Measurements from ENCODE around the gene R3HDM1. TPM values are rescaled to one million over a fixed set of nuclear protein-coding genes. Genes with fewer than 3 reads are reported as not detected.

Gene R3HDM1
- total RNA-seq, 2 experiments from 2014 or later: 28.7 to 111 TPM

DNA sequence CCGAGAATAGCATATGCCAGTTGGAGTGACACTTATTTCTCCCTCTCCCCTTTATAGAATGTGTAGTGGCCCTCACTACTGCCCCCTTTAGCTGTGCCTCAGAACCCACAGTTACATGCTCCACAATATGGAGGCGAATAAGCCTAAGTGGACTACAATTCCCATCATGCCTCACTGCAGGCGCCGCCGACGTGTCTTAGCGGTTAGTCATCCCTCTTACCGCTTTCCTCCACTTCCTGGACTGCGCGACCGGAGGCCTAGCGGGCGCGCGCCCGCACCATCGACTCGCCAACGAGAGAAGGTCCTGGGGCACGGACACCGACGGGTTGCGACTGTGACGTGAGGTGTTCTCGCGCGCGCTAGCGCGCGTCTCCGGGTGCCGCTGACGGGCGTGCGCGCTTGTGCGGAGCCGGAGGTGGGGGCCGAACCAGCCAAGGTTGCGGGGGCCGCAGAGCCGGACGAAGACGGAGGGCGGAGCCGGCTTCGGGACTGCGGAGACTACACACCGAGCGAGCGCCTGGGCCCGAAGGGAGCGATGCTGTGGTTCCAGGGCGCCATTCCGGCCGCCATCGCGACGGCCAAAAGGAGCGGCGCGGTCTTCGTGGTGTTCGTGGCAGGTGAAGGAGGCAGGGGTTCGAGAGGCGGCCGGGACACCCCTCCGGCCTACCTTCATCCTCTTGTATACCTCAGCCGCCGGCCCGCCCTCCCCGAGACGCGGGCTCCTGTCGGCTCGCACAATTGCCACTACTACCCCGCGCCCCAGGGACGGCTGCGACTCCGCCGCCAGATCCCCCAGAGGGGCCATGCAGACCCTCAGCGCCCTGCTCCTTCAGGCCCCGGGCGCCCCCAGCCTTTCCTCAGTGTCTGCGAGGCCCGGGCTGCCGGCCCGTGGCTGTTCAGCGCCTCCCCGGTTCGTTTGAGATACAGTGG is 210.4 kb downstream of the R3HDM1 start, which contains the start of gene UBXN4:
Gene UBXN4 (plus strand): TSS at position 461 of the 930 bp plus-strand sequence. CDS start 75 bp downstream, at position 536.
- Histone ChIP-seq H3K4me1 (ENCODE audit: insufficient read depth, low read length, poor library complexity, severe bottlenecking) (peaks cover 17% of the 10 kb centered on the region), H3K9me2 (ENCODE audit: insufficient read depth, low read length) (0 out of 2 replicates have a peak, but pooled peaks cover 3% of the 10 kb centered on the region), H3K79me2 (ENCODE audit: insufficient read depth, low read depth, low read length) (peaks cover 44% of the 10 kb centered on the region), H3K4me3 (ENCODE audit: low read depth, low read length, poor library complexity, severe bottlenecking) (peak within 1 kb of the TSS; percentile 91), H3K4me2 (ENCODE audit: low read length) (peak within 1 kb of the TSS; percentile 95), H4K20me1 (ENCODE audit: insufficient read depth, low read length) (peaks cover 24% of the 10 kb centered on the region), H3K9me3 (ENCODE audit: low read length) (no peaks in the 10 kb centered on the region), H3K27ac (ENCODE audit: low read depth, low read length, poor library complexity, severe bottlenecking) (peak within 1 kb of the TSS; percentile 78), H3K36me3 (ENCODE audit: insufficient read depth, low read length) (peaks cover 28% of the 10 kb centered on the region), H2AFZ (ENCODE audit: low read length) (peak within 1 kb of the TSS; percentile 84; the same call in 1 of the 2 replicates)
- CTCF ChIA-PET (ENCODE audit: unreplicated experiment): interaction anchor here (0.5 to 0.6 kb wide), 3 partner anchors 11 to 269 kb away, joined by 3 to 20 read pairs (median 4); no protein-coding TSS in a partner anchor
- intact Hi-C loops (cut with micrococcal nuclease; ENCODE audit: unreplicated experiment): loop anchor here (1.0 to 5.0 kb wide), 5 partner anchors 211 to 1004 kb away; partner anchors contain the start of genes CCNT2 and RAB3GAP1
- BruUV-seq (replicated peaks): no TSS peak
- POLR2A ChIA-PET: interaction anchor here (0.6 to 1.9 kb wide), 11 partner anchors 14 to 1256 kb away, joined by 3 to 14 read pairs (median 3); no protein-coding TSS in a partner anchor
- DNase-seq (ENCODE audit: low spot score): peak; percentile 99
- TF ChIP-seq, protein P1, sequence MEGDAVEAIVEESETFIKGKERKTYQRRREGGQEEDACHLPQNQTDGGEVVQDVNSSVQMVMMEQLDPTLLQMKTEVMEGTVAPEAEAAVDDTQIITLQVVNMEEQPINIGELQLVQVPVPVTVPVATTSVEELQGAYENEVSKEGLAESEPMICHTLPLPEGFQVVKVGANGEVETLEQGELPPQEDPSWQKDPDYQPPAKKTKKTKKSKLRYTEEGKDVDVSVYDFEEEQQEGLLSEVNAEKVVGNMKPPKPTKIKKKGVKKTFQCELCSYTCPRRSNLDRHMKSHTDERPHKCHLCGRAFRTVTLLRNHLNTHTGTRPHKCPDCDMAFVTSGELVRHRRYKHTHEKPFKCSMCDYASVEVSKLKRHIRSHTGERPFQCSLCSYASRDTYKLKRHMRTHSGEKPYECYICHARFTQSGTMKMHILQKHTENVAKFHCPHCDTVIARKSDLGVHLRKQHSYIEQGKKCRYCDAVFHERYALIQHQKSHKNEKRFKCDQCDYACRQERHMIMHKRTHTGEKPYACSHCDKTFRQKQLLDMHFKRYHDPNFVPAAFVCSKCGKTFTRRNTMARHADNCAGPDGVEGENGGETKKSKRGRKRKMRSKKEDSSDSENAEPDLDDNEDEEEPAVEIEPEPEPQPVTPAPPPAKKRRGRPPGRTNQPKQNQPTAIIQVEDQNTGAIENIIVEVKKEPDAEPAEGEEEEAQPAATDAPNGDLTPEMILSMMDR (conservative IDR thresholded peaks at IDR 0.05; ENCODE audit: low read length): peak; percentile 84
- no peak for TF ChIP-seq EZH2phosphoT487 (IDR thresholded peaks at IDR 0.05; ENCODE audit: borderline replicate concordance, low read depth, low read length)

DNA sequence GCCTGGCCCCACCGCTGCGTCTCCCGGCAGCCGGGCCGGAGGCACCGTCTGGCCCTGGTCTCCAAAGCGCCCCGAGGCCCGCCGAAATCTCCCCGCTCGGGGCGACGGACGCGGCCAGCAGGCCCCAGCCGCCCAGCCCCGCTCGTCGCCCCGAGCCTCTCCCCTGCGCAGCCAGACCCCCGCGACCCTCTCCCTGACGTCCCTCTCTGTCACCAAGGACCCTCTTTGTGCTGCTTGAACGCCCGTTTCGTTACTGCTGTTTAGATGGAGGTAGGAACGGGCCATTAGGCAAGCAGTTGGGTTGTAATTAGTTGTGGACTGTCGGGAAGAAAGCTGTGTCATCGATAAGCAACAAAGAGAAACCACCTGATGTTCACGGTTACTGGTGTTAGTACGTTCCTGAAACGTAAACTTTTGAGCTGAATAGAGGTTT is 211.1 kb downstream of the R3HDM1 start:
- H3K9me2 ChIP-seq (ENCODE audit: insufficient read depth, low read length): 0 out of 2 replicates have a peak, but pooled peaks cover 3% of the 10 kb centered on the region
- H2AFZ ChIP-seq (ENCODE audit: low read length): peak overlapping the region; percentile 33; the same call in 1 of the 2 replicates
- intact Hi-C loops (cut with micrococcal nuclease; ENCODE audit: unreplicated experiment): loop anchor here (5.0 kb wide), 3 partner anchors 650 to 1005 kb away; partner anchors contain the start of gene RAB3GAP1
- peaks cover 50% of the 10 kb centered on the region for H3K79me2 ChIP-seq (ENCODE audit: insufficient read depth, low read depth, low read length)
- peaks cover 35% of the 10 kb centered on the region for H3K36me3 ChIP-seq (ENCODE audit: insufficient read depth, low read length)
- peak overlapping the region; percentile 95 for H3K4me2 ChIP-seq (ENCODE audit: low read length)
- peaks cover 24% of the 10 kb centered on the region for H4K20me1 ChIP-seq (ENCODE audit: insufficient read depth, low read length)
- H3K9me3 ChIP-seq (ENCODE audit: low read length): no peaks in the 10 kb centered on the region
- peak overlapping the region; percentile 91 for H3K4me3 ChIP-seq (ENCODE audit: low read depth, low read length, poor library complexity, severe bottlenecking)
- H3K27ac ChIP-seq (ENCODE audit: low read depth, low read length, poor library complexity, severe bottlenecking): peak overlapping the region; percentile 78
- TF ChIP-seq, protein P1 (conservative IDR thresholded peaks at IDR 0.05; ENCODE audit: low read length): 0 out of 2 replicates have a peak, but pooled peaks have one; percentile 15
- TF ChIP-seq EZH2phosphoT487 (IDR thresholded peaks at IDR 0.05; ENCODE audit: borderline replicate concordance, low read depth, low read length): no peak
- peaks cover 17% of the 10 kb centered on the region for H3K4me1 ChIP-seq (ENCODE audit: insufficient read depth, low read length, poor library complexity, severe bottlenecking)
- ChIA-PET POLR2A (interaction anchor here (0.7 to 2.5 kb wide), 4 partner anchors 11 to 53 kb away, joined by 3 to 6 read pairs (median 4); no protein-coding TSS in a partner anchor), CTCF (ENCODE audit: unreplicated experiment) (no interaction called here)
- peak; percentile 57 for DNase-seq (ENCODE audit: low spot score)
- BruUV-seq (replicated peaks): no TSS peak
